HFFc6 (cell line): Measurements from ENCODE around the gene ASXL2. TPM values are rescaled to one million over a fixed set of nuclear protein-coding genes. Genes with fewer than 3 reads are reported as not detected.
A peak's percentile ranks its signal among the peaks of the same experiment; 100 is the strongest.
"Not testable (repeated sequence)": the region's sequence is repeated elsewhere in the genome, so short reads cannot be mapped to it uniquely, and the experiment has no call there.

Source experiments
- DNase-seq: peaks from one replicate; pipeline ENCODE4 v3.0.0-alpha.2; 2018
- H3K27ac Mint-ChIP-seq: 2 replicates; pipeline ENCODE4 v1.8.0; 2020; ENCODE audit warnings: mild to moderate bottlenecking, mixed read lengths
- H3K27me3 Mint-ChIP-seq: 2 replicates; pipeline ENCODE4 v1.8.0; 2021; ENCODE audit warnings: mild to moderate bottlenecking, moderate library complexity, mixed read lengths; ENCODE audit not compliant: insufficient read depth
- H3K36me3 Mint-ChIP-seq: 2 replicates; pipeline ENCODE4 v1.8.0; 2021; ENCODE audit warnings: low read depth, mixed read lengths
- H3K4me1 Mint-ChIP-seq: 2 replicates; pipeline ENCODE4 v1.8.0; 2020; ENCODE audit warnings: low read depth, mixed read lengths
- H3K4me3 Mint-ChIP-seq: 2 replicates; pipeline ENCODE4 v1.8.0; 2020; ENCODE audit warnings: mild to moderate bottlenecking, moderate library complexity, mixed read lengths
- H3K9me3 Mint-ChIP-seq: 2 replicates; pipeline ENCODE4 v1.8.0; 2020; ENCODE audit warnings: mild to moderate bottlenecking, mixed read lengths
- total RNA-seq, 6 experiments: library from RNA; stranded (reverse); fragmentation: NEBNext Ultra II Directional; extraction: Animal tissue kit (Norgen Biotek cat#: 25700); gene quantifications; 2 replicates in 1 of 6; 3 replicates in 5 of 6; pipeline ENCODE4 v1.2.3, GENCODE V29; 2021
- TF ChIP-seq, protein P1 (sequence below): fragments of 200-600 bp; sonication (generic); IDR thresholded peaks from 2 replicates; pipeline ENCODE4 v1.5.0; 2021; ENCODE audit warnings: antibody characterized with exemption, mild to moderate bottlenecking

Gene ASXL2
- total RNA-seq, 6 experiments from 2014 or later = 24.6 to 29.6 (median 26.6) TPM

DNA sequence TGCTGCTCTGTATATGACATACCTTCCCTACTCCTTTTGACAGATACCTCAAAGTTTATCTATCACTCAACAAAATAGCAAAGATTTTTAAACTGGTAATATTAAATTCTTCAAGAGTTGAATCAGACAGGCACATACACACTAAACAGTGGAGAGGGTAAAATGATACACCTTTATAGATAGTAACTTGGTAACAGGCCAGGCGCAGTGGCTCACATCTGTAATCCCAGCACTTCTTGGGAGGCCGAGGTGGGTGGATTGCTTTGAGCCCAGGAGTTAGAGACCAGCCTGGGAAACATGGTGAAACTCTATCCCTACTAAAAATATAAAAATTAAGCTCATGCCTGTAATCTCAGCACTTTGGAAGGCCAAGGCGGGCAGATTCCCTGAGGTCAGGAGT, 23.2 kb downstream of the ASXL2 start:
- DNase-seq = no peak
- H3K27ac Mint-ChIP-seq = no peak overlapping the region
- H3K4me3 Mint-ChIP-seq = no peak overlapping the region
- H3K4me1 Mint-ChIP-seq = peaks cover 24% of the 10 kb centered on the region
- TF ChIP-seq, protein P1, sequence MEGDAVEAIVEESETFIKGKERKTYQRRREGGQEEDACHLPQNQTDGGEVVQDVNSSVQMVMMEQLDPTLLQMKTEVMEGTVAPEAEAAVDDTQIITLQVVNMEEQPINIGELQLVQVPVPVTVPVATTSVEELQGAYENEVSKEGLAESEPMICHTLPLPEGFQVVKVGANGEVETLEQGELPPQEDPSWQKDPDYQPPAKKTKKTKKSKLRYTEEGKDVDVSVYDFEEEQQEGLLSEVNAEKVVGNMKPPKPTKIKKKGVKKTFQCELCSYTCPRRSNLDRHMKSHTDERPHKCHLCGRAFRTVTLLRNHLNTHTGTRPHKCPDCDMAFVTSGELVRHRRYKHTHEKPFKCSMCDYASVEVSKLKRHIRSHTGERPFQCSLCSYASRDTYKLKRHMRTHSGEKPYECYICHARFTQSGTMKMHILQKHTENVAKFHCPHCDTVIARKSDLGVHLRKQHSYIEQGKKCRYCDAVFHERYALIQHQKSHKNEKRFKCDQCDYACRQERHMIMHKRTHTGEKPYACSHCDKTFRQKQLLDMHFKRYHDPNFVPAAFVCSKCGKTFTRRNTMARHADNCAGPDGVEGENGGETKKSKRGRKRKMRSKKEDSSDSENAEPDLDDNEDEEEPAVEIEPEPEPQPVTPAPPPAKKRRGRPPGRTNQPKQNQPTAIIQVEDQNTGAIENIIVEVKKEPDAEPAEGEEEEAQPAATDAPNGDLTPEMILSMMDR = no peak
- no peaks in the 10 kb centered on the region for H3K9me3 Mint-ChIP-seq
- no peaks in the 10 kb centered on the region for H3K36me3 Mint-ChIP-seq
- no peaks in the 10 kb centered on the region for H3K27me3 Mint-ChIP-seq

DNA sequence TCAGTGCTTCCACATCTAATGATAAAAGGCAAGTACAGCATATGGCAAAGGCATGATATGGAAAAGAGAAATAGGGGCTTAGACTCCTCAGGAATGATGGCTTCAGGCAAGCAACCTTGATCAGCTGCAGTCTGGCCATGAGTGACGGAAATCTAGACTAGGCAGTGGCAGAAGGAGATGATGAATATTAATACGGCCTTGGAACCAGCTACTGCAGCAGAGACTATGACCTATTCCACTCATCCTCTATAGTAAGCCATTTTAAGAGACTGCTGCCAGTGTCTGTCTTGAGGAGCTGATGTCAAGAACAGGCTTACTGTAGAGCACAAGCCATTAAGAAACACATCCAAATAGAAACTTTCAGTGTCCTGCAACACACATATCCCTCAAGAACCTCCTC, 23.7 kb downstream of the ASXL2 start:
- H3K4me3 Mint-ChIP-seq = no peak overlapping the region
- H3K27me3 Mint-ChIP-seq = no peaks in the 10 kb centered on the region
- TF ChIP-seq, protein P1 = no peak
- no peaks in the 10 kb centered on the region for H3K36me3 Mint-ChIP-seq
- H3K9me3 Mint-ChIP-seq = no peaks in the 10 kb centered on the region
- peaks cover 24% of the 10 kb centered on the region for H3K4me1 Mint-ChIP-seq
- H3K27ac Mint-ChIP-seq = no peak overlapping the region
- DNase-seq = no peak

DNA sequence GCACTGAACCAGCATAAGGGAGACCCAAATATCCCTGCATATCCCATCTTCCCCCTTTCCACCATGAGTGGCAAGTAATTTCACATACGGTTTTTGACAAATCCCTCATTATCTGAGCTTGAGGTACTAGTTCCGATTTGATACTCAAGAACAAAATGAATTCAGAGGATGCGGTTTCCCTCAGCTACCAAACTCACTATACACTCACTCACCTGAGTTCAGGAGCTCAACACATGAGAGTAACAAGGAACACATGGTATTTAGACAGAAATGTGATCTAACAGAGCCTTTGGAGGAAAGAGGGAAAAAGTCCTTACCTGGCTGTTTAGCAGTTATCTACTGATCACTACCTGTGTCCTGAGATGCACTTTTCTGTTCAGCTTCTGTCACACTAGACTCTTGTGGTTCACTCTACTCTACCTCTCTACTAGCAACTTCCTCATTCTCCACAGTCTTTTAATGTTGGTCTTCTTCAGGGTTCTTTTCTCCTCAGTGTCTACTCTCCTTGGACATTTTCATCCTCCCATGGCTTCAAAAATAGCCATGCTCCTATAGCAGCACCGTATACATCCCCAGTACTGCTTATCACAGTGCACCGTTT, 25.1 kb downstream of the ASXL2 start:
- no peak for DNase-seq
- Mint-ChIP-seq H3K27ac (peak overlapping the region; percentile 82; the same call in 1 of the 2 replicates), H3K36me3 (no peaks in the 10 kb centered on the region), H3K4me1 (peaks cover 24% of the 10 kb centered on the region), H3K9me3 (no peaks in the 10 kb centered on the region), H3K4me3 (no peak overlapping the region), H3K27me3 (no peaks in the 10 kb centered on the region)
- TF ChIP-seq, protein P1 = no peak

DNA sequence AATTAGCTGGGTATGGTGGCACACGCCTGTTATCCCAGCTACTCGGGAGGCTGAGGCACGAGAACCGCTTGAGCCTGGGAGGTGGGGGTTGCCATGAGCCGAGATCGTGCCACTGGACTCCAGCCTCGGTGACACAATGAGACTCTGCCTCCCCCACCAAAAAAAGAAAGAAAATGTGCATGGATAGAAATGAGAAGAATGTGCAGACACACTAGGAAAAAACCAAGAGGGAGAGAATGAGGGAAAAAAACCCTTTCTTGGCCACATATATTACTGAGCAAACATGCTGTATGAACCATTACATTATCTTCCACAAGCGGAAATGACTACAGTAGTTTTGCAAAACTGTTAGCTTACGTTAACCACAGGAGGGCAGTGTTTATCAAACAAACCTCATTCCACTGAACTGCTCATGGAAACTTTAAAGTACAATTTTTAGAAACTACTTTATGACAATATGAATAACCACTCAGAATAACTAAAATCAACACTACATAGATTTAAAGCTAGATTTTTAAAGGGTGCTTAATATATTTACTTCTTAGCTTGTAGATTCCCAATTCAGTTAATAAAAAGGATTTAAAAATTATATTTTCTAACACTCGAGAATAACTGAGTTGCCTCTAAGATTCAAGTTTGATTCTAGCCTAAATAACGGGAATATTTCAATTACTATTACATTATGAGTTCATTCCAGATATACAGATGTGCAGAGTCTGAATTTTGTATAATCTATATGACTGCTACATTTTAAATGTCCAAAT, 26.4 kb downstream of the ASXL2 start:
- no peaks in the 10 kb centered on the region for H3K9me3 Mint-ChIP-seq
- peaks cover 24% of the 10 kb centered on the region for H3K4me1 Mint-ChIP-seq
- peak; percentile 82 for DNase-seq
- peak overlapping the region; percentile 74; the same call in 1 of the 2 replicates for H3K4me3 Mint-ChIP-seq
- peak overlapping the region; percentile 82 for H3K27ac Mint-ChIP-seq
- TF ChIP-seq, protein P1 = peak; percentile 89
- no peaks in the 10 kb centered on the region for H3K36me3 Mint-ChIP-seq
- H3K27me3 Mint-ChIP-seq = no peaks in the 10 kb centered on the region

DNA sequence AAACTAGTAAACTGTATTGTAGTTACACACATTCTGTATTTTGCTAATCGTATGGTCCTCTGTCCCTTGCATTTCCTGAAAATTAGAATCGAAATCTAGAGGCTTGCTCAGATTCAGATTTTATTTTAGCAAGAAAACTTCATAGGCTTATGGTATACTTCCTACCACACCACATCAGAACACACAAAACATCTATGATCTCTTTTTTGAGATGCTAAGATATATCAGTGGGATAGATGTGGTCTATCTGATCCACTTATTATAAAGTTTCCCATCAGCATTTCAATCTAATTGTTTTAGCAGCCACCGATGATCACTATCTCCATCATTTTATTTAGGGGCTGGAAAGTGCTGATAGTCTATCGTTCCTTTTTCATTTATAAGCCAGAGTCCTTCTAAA, 27.9 kb downstream of the ASXL2 start:
- H3K27me3 Mint-ChIP-seq, H3K27ac Mint-ChIP-seq, H3K9me3 Mint-ChIP-seq, DNase-seq, H3K36me3 Mint-ChIP-seq, H3K4me3 Mint-ChIP-seq: not testable (repeated sequence)
- H3K4me1 Mint-ChIP-seq = peaks cover 24% of the 10 kb centered on the region

DNA sequence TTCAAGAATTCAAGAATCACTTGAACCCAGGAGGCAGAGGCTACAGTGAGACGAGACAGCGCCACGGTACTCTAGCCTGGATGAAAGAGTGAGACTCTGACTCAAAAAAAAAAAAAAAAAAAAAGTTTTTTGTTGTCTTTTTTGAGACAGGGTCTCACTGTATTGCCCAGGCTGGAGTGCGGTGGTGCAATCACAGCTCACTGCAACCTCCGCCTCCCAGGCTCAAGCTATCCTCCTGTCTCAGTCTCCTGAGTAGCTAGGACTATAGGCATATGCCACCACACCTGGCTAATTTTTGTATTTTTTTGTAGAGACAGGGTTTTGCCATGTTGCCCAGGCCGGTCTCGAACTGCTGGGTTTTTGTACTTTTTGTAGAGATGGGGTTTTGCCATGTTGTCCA, 28.9 kb downstream of the ASXL2 start:
- not testable (repeated sequence) for H3K27ac Mint-ChIP-seq, H3K4me3 Mint-ChIP-seq, H3K9me3 Mint-ChIP-seq

More for the DNA sequence above, 28.9 kb downstream of the ASXL2 start:
- peaks cover 23% of the 10 kb centered on the region for H3K4me1 Mint-ChIP-seq
- not testable (repeated sequence) for H3K27me3 Mint-ChIP-seq, H3K36me3 Mint-ChIP-seq, DNase-seq
